Common myeloid progenitor, CD34-positive (primary cell): ENCODE results near the gene USH2A.

ENCODE experiments used
- CTCF ChIA-PET: fragments of 350-600 bp; sonication (Branson Sonifier 250); formaldehyde crosslinking; loops from one replicate; lab custom pipeline; 2021; ENCODE audit warnings: antibody characterized with exemption; lab: Charles Lee
- POLR2A ChIA-PET: fragments of 350-600 bp; sonication (Branson Sonifier 250); formaldehyde crosslinking; loops from one replicate; lab custom pipeline; 2021; ENCODE audit warnings: antibody characterized with exemption; lab: Charles Lee
- DNase-seq, 3 donors: peaks; one replicate each; pipeline versions ENCODE4 v3.0.0 to v3.0.0-alpha.2; 2013
- H3K27ac ChIP-seq, 2 experiments: 1 replicate in 1 of 2; 2 replicates in 1 of 2; pipeline ENCODE4 v1.7.0; 2013; ENCODE audit warnings: inconsistent platforms in 2 of 2, low read length in 2 of 2, mild to moderate bottlenecking in 2 of 2, low read depth in 1 of 2, moderate library complexity in 1 of 2; ENCODE audit not compliant: severe bottlenecking in 2 of 2, insufficient read depth in 1 of 2, poor library complexity in 1 of 2
- H3K27me3 ChIP-seq, 5 experiments: replicated peaks in 2 of 5; 1 replicate in 3 of 5; 2 replicates in 2 of 5; pipeline versions ENCODE4 v1.6.1 to v1.7.0; 2013; ENCODE audit warnings: low read length in 4 of 5, mild to moderate bottlenecking in 2 of 5, moderate library complexity in 2 of 5, inconsistent platforms in 1 of 5; ENCODE audit not compliant: insufficient read depth in 5 of 5, control insufficient read depth in 4 of 5
- H3K36me3 ChIP-seq, 4 experiments: 1 replicate in 2 of 4; 2 replicates in 2 of 4; pipeline versions ENCODE4 v1.6.1 to v1.7.0; 2013; ENCODE audit warnings: low read length in 3 of 4, control low read depth in 1 of 4, mild to moderate bottlenecking in 1 of 4; ENCODE audit not compliant: control insufficient read depth in 4 of 4, insufficient read depth in 4 of 4
- H3K4me1 ChIP-seq, 4 experiments: 1 replicate in 3 of 4; 2 replicates in 1 of 4; pipeline versions ENCODE4 v1.6.1 to v1.7.1; 2013; ENCODE audit warnings: low read length in 3 of 4, mild to moderate bottlenecking in 3 of 4, control low read depth in 1 of 4, inconsistent platforms in 1 of 4, moderate library complexity in 1 of 4; ENCODE audit not compliant: control insufficient read depth in 4 of 4, insufficient read depth in 4 of 4; ENCODE audit errors: control extremely low read depth in 1 of 4
- H3K4me3 ChIP-seq, 7 experiments: 1 replicate in 4 of 7; 2 replicates in 3 of 7; pipeline versions ENCODE4 v1.5.1 to v1.7.0; 2013; ENCODE audit warnings: mild to moderate bottlenecking in 7 of 7, low read length in 6 of 7, moderate library complexity in 6 of 7, inconsistent platforms in 2 of 7, low read depth in 2 of 7, control low read depth in 1 of 7; ENCODE audit not compliant: insufficient read depth in 4 of 7, control insufficient read depth in 1 of 7; ENCODE audit errors: extremely low read depth in 1 of 7
- H3K9me3 ChIP-seq, 5 experiments: 1 replicate in 4 of 5; 2 replicates in 1 of 5; pipeline versions ENCODE4 v1.6.1 to v1.7.1; 2013; ENCODE audit warnings: low read length in 4 of 5, mild to moderate bottlenecking in 2 of 5, inconsistent platforms in 1 of 5, low read depth in 1 of 5, moderate library complexity in 1 of 5; ENCODE audit not compliant: control insufficient read depth in 4 of 5, insufficient read depth in 2 of 5; ENCODE audit errors: control extremely low read depth in 1 of 5
- WGBS: methylation state at CpG from one replicate; pipeline ENCODE4 v1.1.5; 2013; ENCODE audit not compliant: insufficient coverage; 5-methylcytosine and 5-hydroxymethylcytosine counted together

Gene USH2A

DNA sequence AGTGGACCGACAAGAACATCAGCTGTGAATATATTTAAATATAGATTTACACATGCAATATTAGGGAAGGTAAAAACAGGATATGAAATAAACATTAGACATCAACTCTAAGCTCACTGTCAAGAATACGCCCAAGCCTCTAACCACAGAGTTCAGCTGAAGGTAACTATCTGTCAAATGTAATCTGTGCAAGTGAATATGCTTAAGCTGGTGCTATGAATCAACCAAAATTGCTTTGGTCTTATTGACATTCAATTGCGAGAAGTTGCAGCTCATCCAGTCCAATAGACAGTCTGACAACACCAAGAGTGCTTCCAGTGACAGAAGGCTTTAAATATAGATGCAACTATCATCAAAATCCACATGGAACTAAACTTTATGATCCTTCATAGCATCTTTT, 32.3 kb downstream of the USH2A start:
- no peaks in the 10 kb centered on the region for H3K9me3 ChIP-seq
- H3K27me3 ChIP-seq, result no peaks in the 10 kb centered on the region
- ChIA-PET CTCF (no interaction called here), POLR2A (no interaction called here)
- H3K36me3 ChIP-seq, result no peaks in the 10 kb centered on the region
- H3K4me3 ChIP-seq, result no peak overlapping the region
- H3K27ac ChIP-seq, result no peak overlapping the region
- WGBS, result 100% methylated on average over 1 of the region's 3 CpGs
- no peaks in the 10 kb centered on the region for H3K4me1 ChIP-seq
- no peak for DNase-seq

DNA sequence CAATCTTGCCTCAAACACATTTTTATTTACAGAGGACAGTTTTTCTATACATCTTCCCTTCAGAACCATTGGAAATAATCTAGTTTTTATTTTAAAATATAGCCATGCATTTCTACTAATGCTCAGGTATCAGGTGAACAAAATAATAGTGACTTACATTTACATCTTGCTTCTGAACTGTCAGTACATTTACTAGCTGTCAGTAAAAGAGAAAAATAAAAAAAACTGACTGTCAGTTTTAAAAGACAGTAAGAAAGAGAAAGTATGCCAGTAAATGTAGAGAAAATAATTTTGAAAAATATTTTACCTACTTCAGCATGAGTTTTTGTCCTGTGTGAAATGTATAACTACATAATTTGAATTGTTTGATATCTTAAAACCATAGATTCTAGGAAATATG, 33.5 kb downstream of the USH2A start:
- Histone ChIP-seq H3K4me1 (no peaks in the 10 kb centered on the region), H3K27ac (no peak overlapping the region), H3K36me3 (no peaks in the 10 kb centered on the region), H3K4me3 (no peak overlapping the region), H3K9me3 (no peaks in the 10 kb centered on the region), H3K27me3 (no peaks in the 10 kb centered on the region)
- CTCF ChIA-PET, result no interaction called here
- POLR2A ChIA-PET, result no interaction called here
- no peak for DNase-seq

DNA sequence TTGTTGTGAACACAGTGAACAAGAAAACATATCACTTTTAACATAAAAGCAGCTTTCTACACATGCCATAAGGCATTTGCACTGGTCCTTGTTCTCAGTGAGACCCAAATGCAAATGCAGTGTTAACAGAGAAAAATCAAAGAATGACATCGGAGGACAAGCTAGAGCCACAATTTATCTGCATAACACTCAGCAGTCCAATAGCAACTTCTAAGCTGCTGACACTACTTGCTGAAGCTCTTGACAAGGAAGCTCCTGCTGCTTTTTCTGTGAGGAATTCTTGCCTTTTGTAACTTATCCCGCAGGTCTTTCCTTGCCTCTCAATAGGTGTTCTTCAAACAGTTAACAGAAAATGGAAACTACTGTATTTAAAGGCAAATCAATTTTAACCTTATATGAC, 34.7 kb downstream of the USH2A start:
- Histone ChIP-seq H3K27ac (no peak overlapping the region), H3K4me1 (no peaks in the 10 kb centered on the region), H3K36me3 (no peaks in the 10 kb centered on the region), H3K4me3 (no peak overlapping the region), H3K27me3 (no peaks in the 10 kb centered on the region), H3K9me3 (no peaks in the 10 kb centered on the region)
- 10% methylated on average over 1 of the region's 2 CpGs for WGBS
- CTCF ChIA-PET, result no interaction called here
- POLR2A ChIA-PET, result no interaction called here
- DNase-seq, result no peak

DNA sequence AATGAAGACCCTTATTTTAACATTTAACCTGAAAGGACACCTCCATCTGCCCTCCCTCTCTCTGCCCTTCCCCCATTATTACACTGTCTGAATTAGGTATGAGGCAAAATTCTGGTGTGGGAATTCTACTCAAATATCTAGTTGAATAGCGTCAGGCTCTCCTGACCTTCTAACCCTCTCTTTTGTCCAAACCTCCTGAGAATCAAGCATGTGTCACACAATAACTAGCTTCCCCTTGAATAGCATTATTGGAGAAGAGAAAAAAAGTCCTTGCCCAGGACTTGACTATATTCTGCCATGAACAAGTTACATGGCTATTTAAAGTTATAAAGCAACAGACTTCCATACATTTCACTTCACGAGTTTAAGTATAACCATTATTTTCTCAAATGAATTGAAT, 35.5 kb downstream of the USH2A start:
- no peaks in the 10 kb centered on the region for H3K4me1 ChIP-seq
- DNase-seq, result no peak
- H3K9me3 ChIP-seq, result no peaks in the 10 kb centered on the region
- H3K36me3 ChIP-seq, result no peaks in the 10 kb centered on the region
- no CpG with 5 or more reads among the region's 2 CpGs for WGBS
- ChIA-PET CTCF (no interaction called here), POLR2A (no interaction called here)
- no peak overlapping the region for H3K27ac ChIP-seq
- H3K27me3 ChIP-seq, result no peaks in the 10 kb centered on the region
- no peak overlapping the region for H3K4me3 ChIP-seq

DNA sequence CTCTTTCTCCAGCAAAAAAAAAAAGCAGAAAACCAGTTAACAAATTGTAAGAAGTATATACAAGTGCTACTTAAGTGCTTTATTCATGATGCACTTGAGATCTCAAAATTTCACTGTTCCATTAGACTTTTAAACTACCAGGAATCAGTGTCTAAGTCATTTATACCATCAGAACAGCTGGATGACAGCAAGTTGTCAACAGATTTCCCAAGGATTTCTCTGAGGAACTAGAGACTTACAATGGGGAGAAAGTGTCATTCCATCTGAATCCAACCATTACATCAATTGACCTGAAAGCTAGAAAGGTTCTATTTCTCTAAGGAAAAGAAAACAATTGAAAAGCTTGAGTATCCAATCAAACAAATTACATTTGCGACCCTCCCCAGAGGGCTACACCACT, 43.8 kb downstream of the USH2A start:
- no peak overlapping the region for H3K4me3 ChIP-seq
- WGBS, result no CpG with 5 or more reads among the region's 1 CpG
- H3K36me3 ChIP-seq, result no peaks in the 10 kb centered on the region
- no peaks in the 10 kb centered on the region for H3K27me3 ChIP-seq
- DNase-seq, result no peak
- ChIA-PET CTCF (no interaction called here), POLR2A (no interaction called here)
- no peaks in the 10 kb centered on the region for H3K9me3 ChIP-seq
- H3K4me1 ChIP-seq, result no peaks in the 10 kb centered on the region
- no peak overlapping the region for H3K27ac ChIP-seq

DNA sequence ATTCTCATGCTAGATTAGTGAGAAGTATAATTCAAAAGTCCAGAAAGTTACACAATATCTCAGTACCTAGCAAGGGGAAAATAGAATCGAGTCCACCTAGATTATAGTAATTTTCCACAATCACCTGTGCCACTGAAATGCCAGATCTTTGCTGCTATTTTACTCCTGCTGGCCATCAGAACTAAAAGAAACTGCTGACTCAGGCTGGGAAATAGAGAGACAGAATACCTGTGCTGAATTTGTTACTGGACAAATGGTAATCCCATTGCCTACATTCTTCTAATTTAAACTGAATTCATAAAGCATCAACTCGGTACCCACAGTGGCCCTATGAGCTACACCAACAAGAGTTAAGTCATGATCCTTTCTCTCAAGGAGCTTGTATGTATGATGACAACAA, 55.0 kb downstream of the USH2A start:
- Histone ChIP-seq H3K4me3 (no peak overlapping the region), H3K27ac (no peak overlapping the region), H3K4me1 (no peaks in the 10 kb centered on the region), H3K36me3 (no peaks in the 10 kb centered on the region), H3K27me3 (no peaks in the 10 kb centered on the region), H3K9me3 (no peaks in the 10 kb centered on the region)
- ChIA-PET CTCF (no interaction called here), POLR2A (no interaction called here)
- 67% methylated on average over 1 of the region's 2 CpGs for WGBS
- no peak for DNase-seq

DNA sequence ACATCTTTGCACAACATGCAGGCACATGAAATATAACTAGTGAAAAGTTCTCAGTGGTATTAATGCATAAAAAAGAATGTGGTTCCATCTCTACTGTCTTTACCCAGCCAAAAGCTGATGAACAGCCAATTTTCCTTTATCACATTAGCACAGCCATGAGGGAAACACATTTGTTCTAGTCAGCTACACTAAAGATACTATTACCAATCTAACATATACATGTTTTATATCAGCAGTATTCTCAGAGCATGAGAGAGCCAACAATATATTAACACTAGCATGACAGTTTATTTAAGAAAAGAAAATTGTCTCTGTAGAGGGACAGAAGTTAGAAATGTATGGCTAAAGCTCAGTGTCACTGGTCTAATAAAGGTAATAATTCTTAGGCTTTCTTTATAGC, 56.3 kb downstream of the USH2A start:
- Histone ChIP-seq H3K4me1 (no peaks in the 10 kb centered on the region), H3K4me3 (no peak overlapping the region), H3K27ac (no peak overlapping the region), H3K36me3 (no peaks in the 10 kb centered on the region), H3K9me3 (no peaks in the 10 kb centered on the region), H3K27me3 (no peaks in the 10 kb centered on the region)
- no peak for DNase-seq
- ChIA-PET POLR2A (no interaction called here), CTCF (no interaction called here)

DNA sequence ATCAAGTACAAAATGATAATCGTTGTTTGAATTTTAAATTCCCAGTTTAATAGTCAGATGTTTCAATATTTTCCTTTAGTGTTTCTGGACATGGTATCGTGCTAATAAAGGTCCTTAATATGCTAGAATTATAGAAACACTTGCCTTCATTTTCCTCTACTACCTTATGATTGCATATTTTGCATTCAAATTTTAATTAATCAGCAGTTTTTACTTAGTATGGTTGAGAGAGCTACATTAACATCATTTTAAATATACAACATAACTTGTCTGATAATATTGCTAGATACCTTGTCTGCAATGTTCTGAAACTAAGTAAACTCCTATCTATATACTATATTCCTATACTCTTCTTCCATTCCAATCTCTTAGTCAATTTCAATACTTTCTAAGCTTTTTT, 66.3 kb downstream of the USH2A start:
- Histone ChIP-seq H3K9me3 (peaks cover 0 to 2% (median 0%) of the 10 kb centered on the region in 5 experiments), H3K27ac (no peak overlapping the region), H3K4me1 (no peaks in the 10 kb centered on the region), H3K27me3 (no peaks in the 10 kb centered on the region), H3K36me3 (no peaks in the 10 kb centered on the region), H3K4me3 (no peak overlapping the region)
- POLR2A ChIA-PET, result no interaction called here
- no CpG with 5 or more reads among the region's 2 CpGs for WGBS
- CTCF ChIA-PET, result no interaction called here
- no peak for DNase-seq
